HG03064 (cell line): ENCODE results near the gene CDH4.

ENCODE experiments used
- ATAC-seq: cut with Tn5 transposase; IDR thresholded peaks from one replicate; pipeline ENCODE4 v1.9.1; 2021; ENCODE audit warnings: low read depth; ENCODE audit not compliant: unreplicated experiment

Gene CDH4

GRCh38 chr20:61564628-61565027, 312.6 kb downstream of the CDH4 start:
- ATAC-seq = no peak

GRCh38 chr20:61565791-61566190, 313.7 kb downstream of the CDH4 start:
- no peak for ATAC-seq

- no peak for ATAC-seq
Observed at GRCh38 chr20:61566691-61567090, 314.6 kb downstream of the CDH4 start.

GRCh38 chr20:61567204-61567603, 315.1 kb downstream of the CDH4 start:
- ATAC-seq = no peak

DNA sequence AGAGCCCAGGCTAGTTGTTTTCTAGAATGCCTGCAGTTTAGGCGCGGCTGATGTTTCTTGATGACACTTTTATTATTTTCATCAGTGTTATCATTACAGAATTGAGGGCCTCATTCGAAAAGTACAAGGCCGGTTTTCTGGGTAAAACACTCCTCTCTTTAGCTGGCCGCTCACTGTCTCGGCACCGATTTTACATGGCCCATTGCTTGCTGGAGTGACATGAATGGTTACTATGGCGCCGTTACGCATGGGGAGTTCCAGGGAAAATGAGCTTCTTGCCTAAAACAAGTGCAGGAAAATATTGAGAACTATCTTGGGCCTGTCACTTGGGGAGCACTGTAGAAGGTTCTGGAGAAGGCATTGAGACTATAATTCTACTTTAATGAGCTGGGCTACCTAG, 317.8 kb downstream of the CDH4 start:
- no peak for ATAC-seq

- no peak for ATAC-seq
Observed at GRCh38 chr20:61570646-61571195, 318.7 kb downstream of the CDH4 start.

- ATAC-seq = no peak
Observed at GRCh38 chr20:61571221-61571620, 319.2 kb downstream of the CDH4 start.

DNA sequence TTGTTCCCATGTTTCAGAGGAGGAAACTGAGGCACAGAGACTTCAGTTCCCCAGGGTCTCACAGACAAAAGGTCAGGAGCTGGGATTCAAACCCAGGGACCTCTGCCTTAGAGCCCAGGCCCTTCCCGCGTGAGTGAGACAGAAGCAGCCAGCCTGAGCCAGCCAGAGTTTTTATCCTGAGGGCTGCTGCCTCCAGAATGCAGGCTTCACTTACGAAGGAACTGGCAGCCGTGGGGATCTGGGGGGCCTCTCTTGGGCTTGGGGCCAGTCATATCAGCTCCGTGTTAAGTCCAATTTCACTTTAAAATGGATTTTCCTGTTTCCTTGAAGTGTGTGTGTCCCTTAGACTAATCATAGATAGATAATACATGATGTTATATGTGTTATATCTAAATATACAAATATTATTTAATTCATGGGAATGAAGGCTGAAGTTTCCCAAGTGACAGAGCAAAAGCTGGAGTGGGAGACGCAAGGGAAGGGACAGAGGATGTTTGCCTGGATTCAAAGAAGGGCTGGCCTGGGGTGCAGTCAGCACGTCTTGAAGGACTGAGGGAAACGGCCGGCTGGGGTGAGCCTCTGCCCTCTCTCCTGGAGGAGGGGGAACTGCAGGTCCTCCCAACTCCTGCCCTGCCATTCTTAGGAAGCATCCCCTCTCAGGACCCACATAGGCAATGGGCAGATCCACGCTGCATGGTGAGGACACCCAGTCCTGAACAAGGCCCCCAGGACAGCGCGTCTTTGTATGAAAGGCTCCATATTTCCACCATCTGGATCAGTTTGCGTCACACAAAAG, 320.1 kb downstream of the CDH4 start:
- ATAC-seq = no peak

DNA sequence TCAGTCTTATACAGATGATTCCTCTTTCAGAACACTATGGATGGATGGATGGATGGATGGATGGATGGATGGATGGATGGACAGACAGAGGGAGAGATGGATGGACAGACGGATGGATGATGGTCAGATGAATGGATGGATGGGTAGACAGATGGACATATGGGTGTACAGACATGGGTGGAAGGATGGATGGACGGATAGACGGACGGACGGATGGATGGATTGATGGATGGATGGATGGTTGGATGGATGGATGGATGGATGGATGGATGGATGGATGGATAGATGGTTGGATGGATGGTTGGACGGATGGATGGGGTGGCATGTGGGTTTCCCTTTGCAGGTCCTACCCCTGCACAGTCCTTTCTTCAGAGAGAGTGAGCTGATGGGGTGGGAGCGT, 320.7 kb downstream of the CDH4 start:
- no peak for ATAC-seq

DNA sequence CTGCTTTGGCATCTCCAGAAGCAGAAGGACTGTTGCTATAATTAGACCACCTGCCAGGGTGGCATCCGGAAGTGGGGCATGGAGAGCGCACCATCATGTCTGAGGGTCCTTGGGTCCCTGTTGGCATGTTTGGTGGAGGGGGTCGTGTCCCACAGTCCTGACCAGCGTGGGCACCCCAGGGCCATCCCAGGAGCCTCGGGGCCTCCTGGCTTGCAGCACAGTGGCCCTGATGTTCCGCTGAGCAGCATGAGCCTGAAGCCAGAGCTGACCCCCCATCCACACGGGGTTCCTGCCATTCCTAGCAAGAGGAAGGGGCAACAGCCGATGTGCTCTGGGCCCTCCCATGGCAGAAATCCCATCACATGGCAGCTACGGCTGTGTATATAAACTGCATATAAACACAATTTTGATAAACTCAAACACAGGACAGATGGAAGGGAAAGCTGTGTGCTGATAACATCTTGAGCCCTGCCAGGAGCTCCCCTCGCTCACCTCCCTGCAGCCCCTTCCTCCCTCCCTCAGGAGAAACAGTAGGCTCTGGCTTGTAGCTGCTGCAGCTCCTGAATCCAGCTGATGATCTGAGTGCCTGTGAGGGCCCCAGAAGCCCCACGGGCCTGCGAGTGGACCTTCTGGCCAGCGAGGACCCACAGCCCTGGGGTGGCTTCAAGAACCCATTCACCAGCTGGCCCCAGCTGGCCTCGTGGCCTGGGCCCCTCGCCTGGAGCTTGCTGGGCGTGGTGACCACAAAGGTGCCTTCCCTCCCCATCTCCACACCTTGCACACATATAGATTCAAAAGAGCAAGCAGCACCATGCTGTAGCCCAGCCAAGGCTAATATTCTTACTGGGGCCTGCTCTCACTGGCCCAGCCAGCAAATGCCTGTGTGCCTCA, 321.6 kb downstream of the CDH4 start:
- ATAC-seq = no peak

GRCh38 chr20:61575151-61575937, 323.3 kb downstream of the CDH4 start:
- ATAC-seq = no peak

DNA sequence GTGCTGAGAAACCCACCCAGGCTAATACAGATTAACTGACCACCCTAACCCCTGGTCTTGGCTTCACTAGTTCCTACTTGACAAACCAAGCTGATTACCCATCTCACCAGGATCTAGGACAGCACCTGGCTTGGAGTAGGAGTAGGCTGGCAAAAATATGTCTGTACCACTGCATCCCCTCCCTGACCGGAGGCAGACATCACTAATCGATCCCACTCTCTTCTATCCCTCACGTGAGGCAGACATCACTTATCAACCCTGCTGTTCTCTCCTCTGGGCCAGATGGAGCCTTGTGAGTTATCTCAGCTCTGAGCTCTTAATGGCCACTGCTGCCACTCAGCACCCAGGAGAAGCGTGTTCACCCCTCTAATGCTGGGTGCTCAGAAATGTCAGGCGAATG, 324.3 kb downstream of the CDH4 start:
- ATAC-seq = no peak

GRCh38 chr20:61577065-61577464, 325.0 kb downstream of the CDH4 start:
- no peak for ATAC-seq

- ATAC-seq = no peak
Observed at GRCh38 chr20:61579908-61580307, 327.8 kb downstream of the CDH4 start.

DNA sequence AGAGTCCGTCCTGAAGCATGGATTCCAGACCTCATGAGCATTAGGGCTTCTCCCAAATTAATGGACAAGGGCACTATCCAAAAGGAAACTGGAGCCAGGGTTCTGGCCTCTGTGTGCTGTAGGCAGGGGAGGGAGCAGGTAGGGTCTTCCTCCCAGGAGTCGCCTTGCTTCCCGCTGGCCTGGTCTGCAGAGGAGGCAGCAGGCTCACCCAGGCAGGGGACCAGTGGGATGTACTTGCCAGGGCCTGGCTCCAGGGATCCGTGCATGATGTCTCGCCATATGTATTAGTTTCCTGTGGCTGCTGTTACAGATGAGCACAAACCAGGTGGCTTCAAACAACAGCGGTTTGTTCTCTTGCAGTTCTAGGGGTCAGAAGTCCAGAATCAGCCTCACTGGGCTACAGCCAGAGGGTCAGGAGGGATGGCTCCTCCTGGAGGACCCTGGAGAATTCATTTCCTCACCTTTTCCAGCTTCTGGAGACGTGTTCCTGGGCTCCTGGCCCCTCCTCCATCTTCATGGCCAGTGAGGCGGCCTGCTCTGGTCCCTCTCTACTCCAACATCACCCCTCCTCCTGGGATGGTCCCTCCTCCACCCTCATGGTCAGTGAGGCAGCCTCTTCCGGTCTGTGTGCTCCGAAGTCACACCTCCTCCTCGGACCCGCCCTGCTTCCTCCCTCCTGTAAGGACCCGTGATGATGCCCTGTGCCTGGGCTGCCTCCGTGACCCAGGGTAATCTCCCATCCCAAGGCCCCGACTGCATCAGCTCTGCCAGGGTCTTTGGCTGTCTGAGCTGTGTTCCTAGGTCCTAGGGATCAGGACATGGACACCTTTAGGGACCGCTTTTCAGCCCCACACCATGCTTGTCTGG, 329.1 kb downstream of the CDH4 start:
- ATAC-seq = no peak

DNA sequence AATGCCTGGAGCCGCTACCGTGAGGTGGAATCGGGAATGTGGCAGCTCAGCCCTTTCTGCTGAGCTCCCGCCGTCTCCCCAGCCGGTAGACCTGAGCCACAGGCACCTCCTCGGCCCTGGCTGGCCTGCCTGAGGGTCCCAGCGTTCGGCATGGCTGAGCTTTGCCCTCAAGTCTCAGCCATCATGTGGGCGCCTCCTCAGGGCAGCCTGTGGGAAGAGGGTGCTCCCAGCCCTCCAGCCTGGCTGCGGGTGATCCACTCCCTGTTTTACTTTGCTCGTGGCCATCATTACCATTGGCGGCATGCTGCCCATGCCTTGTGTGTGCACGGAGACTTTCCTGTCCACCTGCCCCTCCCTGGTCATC, 329.7 kb downstream of the CDH4 start:
- no peak for ATAC-seq

GRCh38 chr20:61582196-61582923, 330.3 kb downstream of the CDH4 start:
- ATAC-seq = no peak

GRCh38 chr20:61583356-61583755, 331.3 kb downstream of the CDH4 start:
- ATAC-seq = no peak

GRCh38 chr20:61584851-61585250, 332.8 kb downstream of the CDH4 start:
- ATAC-seq = no peak
